Stimulated activated CD4-positive, alpha-beta T cell treated with anti-CD3 and anti-CD28 coated beads, Interleukin-4, amount 100 ng/mL, for 1 hour (primary cell): ENCODE results near the gene TMEM247.

Source experiments
- DNase-seq: peaks from one replicate; pipeline ENCODE4 v3.0.0-alpha.2; 2020

Gene TMEM247

DNA sequence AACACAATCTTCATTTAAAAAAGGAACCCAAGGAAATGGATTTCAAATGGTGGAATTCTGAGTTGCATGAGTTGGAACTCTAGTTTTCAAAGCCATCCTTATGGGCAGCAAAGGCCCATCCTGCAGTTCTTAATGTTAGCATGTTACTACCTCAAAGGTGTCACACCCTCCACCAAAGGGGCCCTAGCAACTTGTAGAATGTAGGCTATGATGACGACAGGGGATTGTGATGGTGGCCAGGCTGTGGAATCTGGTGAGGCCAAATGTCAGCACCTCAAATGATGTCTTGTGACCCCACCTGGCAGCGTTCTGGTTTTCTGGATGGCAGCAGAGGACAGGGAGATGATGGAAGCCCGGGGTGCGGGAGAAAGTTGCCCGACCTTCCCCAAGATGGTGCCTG lies at the start of gene TMEM247:
TSS of gene TMEM247 (plus strand) at position 301 of the 400 bp plus-strand sequence.
- DNase-seq, result no peak

DNA sequence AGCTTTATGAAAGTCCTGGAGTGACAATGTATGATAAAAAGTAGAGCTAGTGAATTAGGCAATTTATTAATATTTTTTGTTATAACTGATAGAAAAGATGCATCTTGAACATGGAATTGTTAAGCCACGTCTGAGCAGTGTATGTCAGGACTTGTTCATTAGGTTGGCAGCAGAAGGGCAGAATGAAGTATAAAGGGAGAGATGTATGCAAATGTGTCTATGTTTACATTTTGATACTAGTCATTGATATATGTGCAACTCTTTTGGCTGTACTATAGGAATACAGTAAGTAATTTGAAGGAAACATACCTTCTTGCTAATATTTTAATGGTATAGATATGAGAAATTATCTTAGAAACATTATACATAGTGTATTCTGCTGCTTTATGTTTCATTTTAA lies 49.0 kb upstream of the TMEM247 start:
- no peak for DNase-seq

DNA sequence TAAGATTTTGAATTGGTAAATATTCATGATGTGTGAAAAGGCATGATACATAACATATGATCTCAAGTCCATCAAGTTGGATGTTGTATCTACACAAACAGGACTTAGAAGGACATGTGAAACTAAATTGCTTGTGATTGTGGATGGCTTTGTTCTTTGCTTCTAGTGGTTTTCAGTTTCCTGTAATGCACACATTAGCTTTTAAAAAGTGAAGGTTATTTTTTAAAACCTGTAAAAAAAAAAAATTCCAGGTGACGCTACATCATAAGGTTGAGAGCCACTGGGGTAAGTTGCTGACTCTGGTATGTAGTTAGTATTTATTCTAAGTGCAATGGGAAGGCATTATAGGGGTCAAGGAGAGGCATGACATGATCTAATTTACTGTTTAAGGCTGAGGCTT lies 48.4 kb upstream of the TMEM247 start:
- DNase-seq, result no peak

DNA sequence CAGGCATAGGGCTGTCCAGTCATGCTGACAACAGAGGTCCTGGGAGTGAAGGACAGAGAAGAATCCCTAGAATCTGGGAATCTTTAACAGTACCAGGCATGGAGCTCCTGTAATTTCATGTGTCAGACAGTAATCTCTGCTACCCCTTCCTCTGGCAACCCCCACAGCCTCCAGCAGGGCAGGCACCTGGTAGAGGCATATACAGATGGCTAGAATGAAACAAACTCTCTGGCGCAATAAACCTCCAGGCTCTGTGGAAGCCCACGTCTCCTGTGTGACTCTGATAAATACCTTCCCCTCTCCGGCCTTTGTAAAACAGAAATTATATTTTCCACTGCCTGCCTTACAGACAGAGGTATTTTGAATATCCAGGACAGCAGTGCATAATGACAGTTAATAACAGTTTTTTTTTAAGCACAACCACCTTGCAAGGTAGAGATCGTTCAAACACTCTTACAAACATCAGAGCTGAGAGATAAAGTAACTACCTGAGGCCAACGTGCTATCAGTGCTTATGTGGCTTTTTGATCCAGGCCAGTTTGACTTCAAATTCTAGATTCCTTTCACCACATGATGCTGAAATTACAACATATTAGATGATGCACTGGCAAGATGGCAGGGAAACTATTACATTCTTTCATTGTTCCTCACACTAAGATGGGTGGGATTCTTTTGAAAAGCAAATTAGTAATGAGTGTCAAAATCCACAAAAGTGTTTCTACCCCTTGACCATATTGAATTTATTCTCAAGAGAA lies 47.7 kb upstream of the TMEM247 start:
- DNase-seq, result no peak

DNA sequence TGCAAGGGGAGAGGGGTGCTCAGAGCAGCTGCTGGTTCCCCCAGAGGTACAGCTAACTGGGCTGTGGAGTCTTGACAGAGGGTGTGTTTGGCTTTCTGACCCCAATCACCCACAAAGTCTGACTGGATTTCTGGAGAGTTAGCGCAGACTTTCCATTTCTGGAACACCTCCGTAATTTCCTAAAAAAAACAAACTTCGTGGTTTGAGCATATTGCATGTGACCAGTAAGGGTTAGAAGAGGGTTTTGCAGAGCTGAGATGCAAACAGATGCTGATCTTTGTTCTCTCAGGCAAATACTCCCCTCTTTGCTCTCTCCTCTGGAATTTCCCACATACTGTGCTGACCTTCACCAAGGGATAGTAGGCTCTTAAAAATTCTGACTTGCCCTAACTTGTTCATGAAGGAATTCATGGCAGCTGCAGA lies 44.5 kb upstream of the TMEM247 start:
- DNase-seq, result no peak

DNA sequence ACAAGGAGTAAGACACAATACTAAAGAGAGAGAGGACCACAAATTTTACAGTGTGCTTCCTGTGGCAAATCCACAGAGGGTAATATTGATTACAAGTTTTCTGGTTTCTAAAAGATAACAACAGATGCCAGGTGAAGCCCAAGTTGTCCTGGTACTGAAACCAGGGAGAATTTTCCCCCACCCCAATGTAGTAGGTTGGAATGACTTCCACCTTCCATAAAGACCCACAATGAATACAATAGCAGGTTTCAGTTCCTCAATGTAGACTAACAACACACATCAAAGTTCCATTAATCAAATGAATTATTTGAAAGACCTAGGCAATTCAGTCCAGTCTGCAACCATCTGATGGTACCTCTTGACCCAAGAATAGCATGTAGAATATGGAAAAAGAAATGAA lies 44.0 kb upstream of the TMEM247 start:
- no peak for DNase-seq

DNA sequence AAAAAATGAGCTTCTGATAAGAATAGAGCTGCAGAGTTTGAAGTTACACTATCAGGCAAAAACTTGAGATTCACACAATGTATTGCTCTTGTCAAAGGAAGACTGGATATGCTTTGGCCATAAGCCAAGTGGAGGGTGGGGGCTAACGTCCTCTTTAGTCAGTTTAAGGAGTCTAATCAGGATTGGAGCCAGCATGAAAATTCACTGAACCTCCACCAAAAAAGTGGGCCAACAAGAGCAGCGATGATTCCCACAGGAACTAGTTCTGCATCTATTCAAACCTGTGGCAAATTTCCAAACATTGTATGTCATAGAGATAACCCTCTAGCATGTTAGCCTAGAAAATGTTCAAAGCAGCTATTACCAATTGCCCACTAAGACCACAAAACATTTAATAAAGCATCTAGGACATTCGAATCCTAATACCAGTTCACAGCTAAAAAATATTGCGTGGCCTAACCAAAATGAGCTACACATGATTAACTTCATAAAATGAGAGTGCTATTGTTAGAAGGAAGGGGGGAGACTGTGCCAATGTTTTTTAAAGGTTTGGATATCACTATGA lies 43.5 kb upstream of the TMEM247 start:
- DNase-seq, result no peak

DNA sequence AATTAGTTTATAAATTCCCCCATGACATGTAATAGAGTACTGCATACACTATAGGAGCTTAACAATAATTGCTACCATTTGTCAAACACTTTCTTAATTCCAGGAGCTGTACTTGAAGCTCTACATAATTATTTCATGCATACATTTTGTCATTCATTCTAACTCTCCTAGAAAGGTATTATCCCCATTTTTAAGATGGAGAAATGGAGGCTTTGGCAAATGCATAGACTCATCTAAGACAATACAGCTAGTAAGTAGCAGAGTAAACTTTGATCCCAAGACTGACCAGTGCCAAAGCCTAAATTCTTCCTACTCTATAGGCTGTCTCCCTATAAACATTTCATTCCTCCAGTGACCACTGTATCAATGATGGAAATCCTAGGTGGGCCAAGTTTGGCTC lies 42.6 kb upstream of the TMEM247 start:
- no peak for DNase-seq

DNA sequence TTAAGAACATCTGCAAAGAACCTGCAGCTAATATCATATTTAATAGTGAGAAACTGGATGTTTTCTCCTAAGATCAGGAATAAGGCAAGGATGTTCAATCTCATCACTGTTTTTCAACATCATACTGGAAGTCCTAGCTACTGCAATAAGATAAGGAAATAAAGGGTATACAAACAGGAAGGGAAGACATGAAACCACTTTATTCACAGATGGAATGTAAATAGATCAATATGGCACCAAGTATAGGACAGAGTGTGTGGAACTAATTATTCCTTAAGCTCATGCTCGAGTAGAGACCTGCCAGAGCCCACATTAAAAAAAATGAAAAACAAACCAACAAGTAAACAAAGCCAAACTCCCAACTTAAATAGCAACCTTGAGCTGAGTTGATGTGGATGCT lies 41.3 kb upstream of the TMEM247 start:
- DNase-seq, result no peak

DNA sequence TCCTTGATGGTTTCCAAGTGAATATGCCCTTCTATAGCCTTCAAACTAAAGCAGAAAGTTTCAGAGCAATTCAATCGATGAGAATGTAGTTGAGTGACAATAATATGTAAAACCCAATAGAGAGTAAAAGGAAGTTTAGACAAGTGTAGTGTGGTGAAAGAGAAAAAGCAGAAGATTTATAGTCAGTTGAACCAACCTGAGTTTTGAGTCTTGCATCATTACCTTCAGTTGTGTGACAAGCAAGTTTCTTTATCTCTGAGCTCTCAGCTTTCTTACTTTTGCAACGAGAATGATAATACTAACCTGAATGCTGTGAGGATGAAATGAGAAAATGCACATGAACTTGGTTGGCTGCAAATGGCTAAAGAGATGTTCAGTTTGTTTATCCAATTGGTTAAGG lies 40.6 kb upstream of the TMEM247 start:
- DNase-seq, result no peak

DNA sequence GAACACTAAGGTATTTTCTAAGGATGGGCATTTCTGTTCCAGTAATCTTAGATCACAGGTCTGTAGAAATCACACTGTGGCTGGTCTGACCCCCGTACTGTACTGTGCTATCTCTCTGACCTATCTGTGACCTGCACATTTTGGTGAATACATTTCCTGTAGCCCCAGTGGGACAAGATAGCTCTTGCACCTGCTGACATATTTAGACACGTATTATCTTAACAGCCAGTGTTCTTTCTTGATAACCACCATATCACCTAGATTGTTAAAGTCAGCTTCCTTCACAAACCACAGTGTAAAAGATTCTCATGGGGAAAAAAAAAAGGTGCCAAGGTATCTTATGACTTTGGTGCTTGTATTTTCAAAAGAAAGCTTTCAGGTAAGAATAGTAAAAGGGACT lies 39.8 kb upstream of the TMEM247 start:
- DNase-seq, result no peak

DNA sequence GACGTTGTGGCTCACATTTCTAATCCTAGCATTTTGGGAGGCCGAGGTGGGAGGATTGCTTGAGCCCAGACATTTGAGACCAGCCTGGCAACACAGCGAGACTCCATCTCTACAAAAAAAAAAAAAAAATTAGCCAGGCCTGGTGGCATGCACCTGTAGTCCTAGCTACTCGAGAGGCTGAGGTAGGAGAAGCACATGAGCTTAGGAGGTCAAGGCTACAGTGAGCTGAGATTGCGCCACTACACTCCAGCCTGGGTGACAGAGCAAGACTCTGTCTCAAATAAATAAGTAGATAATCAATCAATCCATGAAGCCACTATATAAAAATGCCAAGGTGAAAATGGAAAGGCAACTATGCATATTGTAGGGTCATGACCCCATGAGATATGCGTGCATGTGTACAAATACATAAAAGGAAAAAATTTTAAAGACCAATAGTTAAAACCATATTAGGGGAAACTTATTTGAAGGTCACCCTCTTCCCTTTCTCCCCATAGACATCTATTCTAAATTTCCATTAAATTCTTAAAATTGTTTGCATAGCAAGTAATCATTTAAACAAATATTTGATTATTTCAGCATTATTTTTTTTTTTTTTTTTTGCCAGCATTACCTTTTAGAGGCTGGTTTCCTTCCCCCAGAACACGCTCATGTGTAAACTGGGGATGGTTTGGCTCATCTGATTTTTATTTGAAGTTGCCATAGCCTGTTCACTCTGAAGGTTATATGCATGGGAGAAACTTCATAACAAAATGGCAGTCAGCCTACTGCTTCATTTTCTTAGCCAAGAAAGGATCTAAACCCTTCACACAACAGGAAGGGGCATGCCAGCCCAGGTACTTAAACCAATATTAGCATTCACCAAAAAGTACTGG lies 37.3 kb upstream of the TMEM247 start:
- DNase-seq, result no peak

DNA sequence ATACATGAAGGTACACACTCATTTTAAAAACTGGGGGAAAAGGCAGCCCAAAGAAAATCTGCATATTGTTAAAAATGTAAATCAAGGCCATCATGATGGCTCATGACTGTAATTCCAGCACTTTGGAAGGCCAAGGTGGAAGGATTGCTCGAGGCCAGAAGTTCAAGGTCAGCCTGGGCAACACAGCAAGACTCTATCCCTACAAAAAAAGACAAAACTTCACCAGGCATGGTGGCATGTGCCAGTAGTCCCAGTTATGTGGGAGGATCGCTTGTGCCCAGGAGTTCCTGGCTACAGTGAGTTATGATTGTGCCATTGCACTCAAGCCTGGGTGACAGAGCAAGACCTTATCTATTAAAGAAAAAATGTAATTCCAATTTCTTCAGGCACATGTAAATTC lies 34.6 kb upstream of the TMEM247 start:
- no peak for DNase-seq

DNA sequence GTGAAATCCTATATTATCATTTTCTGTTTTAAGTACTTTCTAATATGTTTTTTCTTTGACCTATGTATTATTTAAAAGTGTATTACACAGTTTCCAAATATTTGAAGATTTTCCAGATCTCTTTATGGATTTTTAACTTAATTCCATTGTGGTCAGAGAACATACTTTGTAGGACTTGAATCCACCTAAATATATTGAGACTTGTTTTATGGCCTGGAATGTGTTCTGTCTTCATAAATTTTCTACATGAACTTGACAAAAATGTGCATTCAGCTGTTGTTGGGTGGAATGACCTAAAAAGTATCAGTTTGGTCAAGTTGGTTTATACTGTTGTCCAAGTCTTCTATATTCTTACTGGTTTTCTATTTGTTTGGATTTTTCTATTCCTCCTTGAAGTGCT lies 33.8 kb upstream of the TMEM247 start:
- DNase-seq, result no peak

DNA sequence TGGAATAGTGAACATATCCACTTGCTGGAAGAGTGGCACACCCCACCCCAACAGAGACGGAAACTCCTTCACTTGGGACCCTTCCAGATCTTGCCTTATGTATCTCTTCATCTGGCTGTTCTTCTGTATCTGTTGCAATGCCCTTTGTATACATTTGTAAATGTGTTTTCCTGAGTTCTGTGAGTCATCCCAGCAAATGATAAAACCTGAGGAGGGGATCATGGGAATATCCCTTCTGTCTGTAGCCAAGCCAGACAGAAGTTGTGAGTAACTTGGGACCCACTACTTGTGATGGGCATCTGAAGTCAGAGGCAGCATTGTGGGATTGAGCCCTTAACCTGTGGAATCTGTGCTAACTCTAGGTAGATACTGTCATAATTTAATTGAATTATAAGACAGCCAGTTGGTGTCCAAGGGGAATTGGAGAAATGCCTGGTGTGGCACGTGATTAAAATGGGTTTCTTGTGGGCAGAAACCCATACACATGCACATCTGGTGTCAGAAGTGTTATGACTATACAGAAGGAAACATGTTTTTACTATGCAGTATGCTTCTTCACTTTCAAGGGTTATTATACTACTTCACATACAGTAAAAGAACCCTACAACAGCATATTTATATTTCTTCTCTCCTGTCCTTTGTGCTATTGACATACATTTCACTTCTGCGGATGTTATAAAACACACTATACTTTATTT lies 32.3 kb upstream of the TMEM247 start:
- DNase-seq, result no peak

DNA sequence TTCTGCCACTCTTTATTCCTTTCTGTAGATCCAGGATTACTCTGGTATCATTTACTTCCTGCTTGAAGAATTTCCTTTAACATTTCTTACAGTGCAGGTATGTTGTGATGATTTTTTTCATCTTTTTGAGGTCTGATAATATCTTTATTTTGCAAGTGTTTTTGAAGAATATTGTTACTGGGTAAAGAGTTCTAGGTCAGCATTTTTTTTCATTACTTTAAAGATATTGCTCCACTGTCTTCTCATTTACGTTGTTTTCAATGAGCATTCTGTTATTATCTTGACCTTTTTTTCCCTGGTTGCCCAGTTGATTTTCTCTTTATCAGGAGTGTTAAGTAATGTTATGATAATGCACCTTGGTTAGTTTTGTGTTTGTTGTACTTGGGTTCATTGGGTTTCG lies 31.7 kb upstream of the TMEM247 start:
- DNase-seq, result no peak

DNA sequence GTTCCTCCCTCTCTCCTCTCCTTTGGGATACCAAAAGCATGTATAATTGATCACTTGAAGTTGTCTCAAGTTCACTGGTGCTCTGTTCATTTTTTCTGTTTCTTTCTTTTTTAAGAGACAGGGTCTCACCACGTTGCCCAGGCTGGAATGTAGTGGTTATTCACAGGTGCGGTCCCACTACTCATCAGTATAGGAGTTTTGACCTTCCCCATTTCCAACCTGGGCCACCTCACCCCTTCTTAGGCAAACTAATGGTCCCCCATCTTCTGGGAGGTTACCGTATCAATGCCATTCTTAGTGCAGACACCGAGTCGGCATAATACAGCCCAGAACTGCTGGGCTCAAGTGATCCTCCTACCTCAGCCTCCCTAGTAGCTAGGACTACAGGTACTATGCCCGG lies 31.3 kb upstream of the TMEM247 start:
- no peak for DNase-seq

DNA sequence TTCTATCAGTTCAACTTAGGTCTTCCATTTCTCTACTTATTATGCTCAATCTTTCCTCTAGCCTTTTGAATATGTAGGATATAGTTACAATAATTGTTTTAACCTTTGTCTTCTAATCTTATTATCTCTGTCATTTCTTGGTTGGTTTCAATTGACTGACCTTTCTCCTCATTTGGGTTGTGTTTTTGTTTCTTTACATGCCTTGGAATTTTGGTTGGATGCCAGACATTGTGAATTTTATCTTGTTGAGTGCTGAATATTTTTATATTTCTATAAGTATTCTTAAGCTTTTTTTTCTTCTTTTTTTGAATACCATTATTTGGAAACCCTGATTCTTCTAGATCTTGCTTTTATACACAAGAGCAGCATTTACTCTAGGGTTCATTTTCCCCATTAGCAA lies 30.7 kb upstream of the TMEM247 start:
- no peak for DNase-seq

DNA sequence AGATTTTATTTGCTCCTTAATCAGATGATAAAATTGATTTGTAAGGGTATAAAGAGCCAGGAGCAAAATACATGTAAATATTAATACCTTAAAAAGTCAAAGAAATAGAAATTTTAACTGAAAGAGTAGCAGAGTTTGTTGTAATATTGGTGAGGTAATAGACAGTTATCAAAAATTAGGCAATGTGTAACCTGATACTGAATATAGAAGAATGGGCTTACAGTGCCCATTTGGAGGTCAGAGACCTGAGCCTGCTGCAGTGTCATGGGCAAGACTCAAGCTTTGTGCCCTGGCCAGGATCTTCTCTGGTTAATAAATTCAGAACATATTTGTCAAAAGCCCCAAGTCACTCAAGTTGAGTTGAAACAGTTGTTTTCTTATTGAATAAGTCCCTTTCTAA lies 29.7 kb upstream of the TMEM247 start:
- no peak for DNase-seq

DNA sequence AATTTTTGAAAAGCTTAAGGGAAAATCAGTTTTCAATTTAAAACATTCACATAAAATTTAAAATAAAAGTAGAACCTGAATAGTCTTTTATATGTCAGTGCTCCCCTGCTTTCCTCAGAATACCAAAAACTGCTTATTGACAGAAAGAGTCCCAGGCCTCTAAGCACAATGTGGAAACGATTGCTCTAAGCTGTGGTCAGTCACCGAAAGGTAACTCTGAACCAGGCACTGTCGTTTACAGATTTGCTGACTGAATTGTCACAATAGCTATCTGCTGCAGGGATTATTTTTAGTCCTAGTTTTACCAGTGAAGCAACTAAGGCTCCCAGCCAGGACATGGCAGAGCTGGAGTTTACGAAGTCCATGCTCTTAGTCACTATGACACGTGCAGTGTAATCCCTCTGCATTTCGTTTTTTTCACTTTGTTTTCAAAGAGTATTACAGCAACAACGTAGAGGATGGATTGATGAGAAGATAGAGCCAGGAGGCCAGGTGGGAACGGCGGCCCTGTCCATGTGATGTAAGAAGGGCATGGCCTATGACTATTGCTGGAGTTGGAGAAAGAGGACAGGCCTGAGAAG lies 28.1 kb upstream of the TMEM247 start:
- no peak for DNase-seq

DNA sequence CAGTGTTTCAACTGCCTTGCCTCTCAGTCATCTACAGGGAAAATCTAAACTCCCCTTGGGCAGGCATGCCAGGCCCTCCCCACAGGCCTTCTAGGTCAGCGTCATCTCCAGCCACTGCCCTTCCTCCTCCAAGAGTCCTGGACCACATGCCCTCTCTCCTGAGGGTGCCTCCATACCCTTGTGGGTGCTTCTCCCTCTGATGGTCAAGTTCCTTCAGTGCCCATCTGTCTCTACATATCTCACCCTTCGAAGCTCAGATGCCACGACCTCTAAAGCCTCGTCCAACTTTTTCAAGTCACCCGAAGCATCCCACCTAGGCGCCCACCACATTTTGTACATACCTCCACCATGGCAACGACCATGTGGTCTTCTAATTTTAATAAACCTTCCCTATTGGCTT lies 22.6 kb upstream of the TMEM247 start:
- no peak for DNase-seq

DNA sequence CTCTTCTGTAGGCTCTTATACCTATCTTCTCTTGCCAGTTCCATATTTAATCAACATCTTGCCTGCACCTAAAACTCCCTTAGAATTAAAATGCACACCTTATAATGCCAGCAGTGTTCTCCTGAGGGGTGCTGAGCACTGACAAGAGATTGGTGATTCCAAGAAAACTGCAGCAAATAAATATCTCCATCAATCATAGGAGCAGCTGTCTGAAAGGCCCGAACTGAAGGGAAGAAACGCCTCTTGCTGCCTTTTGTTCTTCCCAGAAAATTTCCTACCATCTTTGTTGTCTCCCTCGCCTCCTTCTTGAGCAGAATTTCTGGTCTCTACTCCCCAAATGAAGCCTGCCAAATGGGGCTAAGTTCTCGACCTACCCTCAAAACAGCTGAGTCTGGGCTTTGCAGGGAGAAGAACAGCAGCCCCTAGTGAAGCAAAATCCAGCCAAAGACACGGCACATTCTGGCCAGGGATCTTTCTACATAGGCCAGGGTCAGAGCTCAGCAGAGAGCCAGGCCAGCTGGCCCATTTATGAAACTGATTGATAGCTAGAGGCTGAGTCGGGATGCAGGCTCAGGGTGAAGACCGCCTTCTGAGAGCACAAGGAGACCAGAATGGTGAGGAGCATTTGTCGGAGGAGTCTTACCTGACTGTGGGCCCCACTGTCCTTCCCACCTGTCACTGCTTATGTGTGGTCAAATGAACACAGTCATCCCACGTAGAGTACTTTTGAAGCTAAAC lies 20.4 kb upstream of the TMEM247 start:
- DNase-seq, result no peak
